ENCODE measurements around the gene FAM174C.

The FAM174C gene

DNA sequence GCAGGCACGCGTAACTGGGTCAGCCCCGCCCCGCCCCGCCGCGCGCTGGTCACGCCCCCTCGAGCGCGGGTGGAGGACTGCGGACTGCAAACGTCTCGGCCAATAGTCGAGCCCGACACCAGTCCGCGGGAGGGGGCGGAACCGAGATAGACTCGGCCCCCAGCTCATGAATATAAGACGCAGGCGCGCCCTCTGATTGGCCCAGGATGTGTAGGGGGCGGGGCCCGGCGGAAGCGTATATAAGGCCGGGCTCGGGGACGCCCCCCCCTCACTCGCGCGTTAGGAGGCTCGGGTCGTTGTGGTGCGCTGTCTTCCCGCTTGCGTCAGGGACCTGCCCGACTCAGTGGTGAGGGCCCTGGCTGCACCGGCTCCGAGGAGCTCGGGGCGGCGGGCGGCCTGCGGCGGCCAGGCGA, 6.3 kb upstream of the FAM174C start, which contains the start of gene CIRBP:
TSS of gene CIRBP (plus strand) at position 268 of the 413 bp plus-strand sequence. CDS start 1,602 bp downstream, outside the sequence.
- H3K27me3 Mint-ChIP-seq (ENCODE audit: low read depth), result peaks cover 5% of the 10 kb centered on the region
- no peaks in the 10 kb centered on the region for H3K9me3 Mint-ChIP-seq
- H3K36me3 Mint-ChIP-seq (ENCODE audit: low read depth), result peaks cover 39% of the 10 kb centered on the region
- peak within 1 kb of the TSS; percentile 90 to 94 (median 92) for H3K4me3 Mint-ChIP-seq
- TF ChIP-seq, protein P1, sequence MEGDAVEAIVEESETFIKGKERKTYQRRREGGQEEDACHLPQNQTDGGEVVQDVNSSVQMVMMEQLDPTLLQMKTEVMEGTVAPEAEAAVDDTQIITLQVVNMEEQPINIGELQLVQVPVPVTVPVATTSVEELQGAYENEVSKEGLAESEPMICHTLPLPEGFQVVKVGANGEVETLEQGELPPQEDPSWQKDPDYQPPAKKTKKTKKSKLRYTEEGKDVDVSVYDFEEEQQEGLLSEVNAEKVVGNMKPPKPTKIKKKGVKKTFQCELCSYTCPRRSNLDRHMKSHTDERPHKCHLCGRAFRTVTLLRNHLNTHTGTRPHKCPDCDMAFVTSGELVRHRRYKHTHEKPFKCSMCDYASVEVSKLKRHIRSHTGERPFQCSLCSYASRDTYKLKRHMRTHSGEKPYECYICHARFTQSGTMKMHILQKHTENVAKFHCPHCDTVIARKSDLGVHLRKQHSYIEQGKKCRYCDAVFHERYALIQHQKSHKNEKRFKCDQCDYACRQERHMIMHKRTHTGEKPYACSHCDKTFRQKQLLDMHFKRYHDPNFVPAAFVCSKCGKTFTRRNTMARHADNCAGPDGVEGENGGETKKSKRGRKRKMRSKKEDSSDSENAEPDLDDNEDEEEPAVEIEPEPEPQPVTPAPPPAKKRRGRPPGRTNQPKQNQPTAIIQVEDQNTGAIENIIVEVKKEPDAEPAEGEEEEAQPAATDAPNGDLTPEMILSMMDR (IDR thresholded peaks at IDR 0.05; ENCODE audit: unreplicated experiment in 3 of 3), result no peak
- peaks cover 80% of the 10 kb centered on the region for H3K4me1 Mint-ChIP-seq
- H3K27ac Mint-ChIP-seq, result peak within 1 kb of the TSS; percentile 83 to 98 (median 95)

DNA sequence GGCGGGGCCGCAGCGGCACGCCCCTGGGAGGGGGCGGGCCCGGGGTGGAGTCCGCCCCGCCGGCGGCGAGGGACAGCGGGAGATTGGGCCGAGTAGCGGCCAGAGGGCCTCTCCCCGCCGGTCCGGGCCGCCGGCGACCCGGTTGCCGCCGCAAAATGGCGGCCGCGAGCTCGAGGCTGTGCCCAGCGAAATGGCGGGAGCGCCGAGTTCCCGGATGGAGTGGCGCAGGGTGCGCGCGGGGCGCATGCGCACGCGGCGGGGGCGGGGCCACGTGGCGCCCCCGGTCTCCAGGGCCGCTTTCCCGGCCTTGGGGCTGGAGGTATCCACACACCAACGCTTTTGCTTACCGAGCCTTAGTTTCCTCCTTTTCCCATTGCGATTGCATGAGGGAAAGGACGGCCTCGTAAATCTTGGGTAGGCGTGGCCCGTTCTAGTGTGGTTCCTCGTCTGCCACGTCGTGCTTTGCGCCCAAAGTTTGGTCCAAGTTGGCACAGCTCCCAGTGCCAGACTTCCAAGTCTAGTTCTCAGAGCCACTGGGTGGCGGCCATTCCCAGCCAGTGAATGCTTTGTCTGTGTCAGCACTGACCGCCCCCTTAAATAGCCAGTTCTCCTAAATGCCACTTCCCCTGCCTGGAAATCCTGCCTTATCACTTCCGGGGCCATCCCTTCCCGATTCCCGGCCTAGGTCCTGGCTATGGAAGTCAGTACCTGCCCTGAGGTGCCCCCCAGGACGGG, 5.7 kb upstream of the FAM174C start:
- Mint-ChIP-seq H3K4me1 (peaks cover 75% of the 10 kb centered on the region), H3K9me3 (no peaks in the 10 kb centered on the region)

DNA sequence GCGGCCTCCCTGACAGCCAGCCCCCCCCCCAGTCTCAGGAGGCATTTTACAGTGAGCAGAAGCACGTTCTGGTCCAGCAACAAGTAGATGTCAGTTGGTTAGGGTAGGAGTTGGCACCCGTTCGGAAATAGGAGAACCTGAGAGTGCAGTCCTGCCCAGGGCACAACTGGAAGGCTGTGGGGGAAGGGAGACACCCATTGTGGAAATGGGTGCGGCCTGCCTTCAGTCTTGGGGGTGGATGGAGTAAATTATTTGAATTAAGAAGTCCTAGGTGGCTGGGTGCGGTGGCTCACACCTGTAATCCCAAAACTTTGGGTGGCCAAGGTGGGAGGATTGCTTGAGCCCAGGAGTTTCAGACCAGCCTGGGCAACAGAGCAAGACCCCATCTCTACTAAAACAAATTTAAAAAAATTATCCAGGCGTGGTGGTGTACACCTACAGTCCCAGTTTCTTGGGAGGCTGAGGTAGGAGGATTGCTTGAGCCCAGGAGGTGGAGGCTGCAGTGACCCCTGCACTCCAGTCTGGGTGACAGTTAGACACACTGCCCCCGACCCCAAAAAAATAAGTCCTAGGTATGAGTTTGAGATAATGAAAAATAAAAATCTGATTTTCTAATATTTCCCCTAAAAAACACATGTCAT, 5.0 kb upstream of the FAM174C start:
- Mint-ChIP-seq H3K9me3 (no peaks in the 10 kb centered on the region), H3K4me1 (peaks cover 68% of the 10 kb centered on the region), H3K27ac (peak overlapping the region; percentile 83 to 98 (median 94)), H3K36me3 (ENCODE audit: low read depth) (peaks cover 40% of the 10 kb centered on the region), H3K27me3 (ENCODE audit: low read depth) (peaks cover 5% of the 10 kb centered on the region), H3K4me3 (peak overlapping the region; percentile 90 to 94 (median 92))
- TF ChIP-seq, protein P1 (IDR thresholded peaks at IDR 0.05; ENCODE audit: unreplicated experiment in 3 of 3), result no peak

More for the DNA sequence above, 5.7 kb upstream of the FAM174C start:
- TF ChIP-seq, protein P1 (IDR thresholded peaks at IDR 0.05; ENCODE audit: unreplicated experiment in 3 of 3), result no peak
- Mint-ChIP-seq H3K4me3 (peak overlapping the region; percentile 90 to 94 (median 92)), H3K36me3 (ENCODE audit: low read depth) (peaks cover 40% of the 10 kb centered on the region), H3K27me3 (ENCODE audit: low read depth) (peaks cover 5% of the 10 kb centered on the region), H3K27ac (peak overlapping the region; percentile 83 to 98 (median 95))

DNA sequence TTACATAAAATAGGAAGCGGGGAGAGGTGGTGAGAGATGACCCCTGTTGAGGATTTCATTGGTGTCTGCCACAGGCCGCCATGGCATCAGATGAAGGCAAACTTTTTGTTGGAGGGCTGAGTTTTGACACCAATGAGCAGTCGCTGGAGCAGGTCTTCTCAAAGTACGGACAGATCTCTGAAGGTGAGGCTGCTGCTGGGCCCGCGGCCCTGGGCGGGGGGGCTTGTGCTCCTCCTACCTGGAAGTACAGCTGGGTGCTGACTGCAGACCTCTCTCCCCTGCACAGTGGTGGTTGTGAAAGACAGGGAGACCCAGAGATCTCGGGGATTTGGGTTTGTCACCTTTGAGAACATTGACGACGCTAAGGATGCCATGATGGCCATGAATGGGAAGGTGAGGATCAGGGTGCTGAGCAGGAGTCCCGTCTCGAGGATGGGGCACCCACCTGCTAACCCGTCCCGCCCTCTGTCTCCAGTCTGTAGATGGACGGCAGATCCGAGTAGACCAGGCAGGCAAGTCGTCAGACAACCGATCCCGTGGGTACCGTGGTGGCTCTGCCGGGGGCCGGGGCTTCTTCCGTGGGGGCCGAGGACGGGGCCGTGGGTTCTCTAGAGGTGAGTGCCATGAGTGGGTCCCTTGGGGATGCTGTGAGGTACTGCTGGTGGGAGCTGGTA, 4.3 kb upstream of the FAM174C start:
- TF ChIP-seq, protein P1 (IDR thresholded peaks at IDR 0.05; ENCODE audit: unreplicated experiment in 3 of 3), result no peak
- H3K27ac Mint-ChIP-seq, result peak overlapping the region; percentile 56 to 94 (median 83)

DNA sequence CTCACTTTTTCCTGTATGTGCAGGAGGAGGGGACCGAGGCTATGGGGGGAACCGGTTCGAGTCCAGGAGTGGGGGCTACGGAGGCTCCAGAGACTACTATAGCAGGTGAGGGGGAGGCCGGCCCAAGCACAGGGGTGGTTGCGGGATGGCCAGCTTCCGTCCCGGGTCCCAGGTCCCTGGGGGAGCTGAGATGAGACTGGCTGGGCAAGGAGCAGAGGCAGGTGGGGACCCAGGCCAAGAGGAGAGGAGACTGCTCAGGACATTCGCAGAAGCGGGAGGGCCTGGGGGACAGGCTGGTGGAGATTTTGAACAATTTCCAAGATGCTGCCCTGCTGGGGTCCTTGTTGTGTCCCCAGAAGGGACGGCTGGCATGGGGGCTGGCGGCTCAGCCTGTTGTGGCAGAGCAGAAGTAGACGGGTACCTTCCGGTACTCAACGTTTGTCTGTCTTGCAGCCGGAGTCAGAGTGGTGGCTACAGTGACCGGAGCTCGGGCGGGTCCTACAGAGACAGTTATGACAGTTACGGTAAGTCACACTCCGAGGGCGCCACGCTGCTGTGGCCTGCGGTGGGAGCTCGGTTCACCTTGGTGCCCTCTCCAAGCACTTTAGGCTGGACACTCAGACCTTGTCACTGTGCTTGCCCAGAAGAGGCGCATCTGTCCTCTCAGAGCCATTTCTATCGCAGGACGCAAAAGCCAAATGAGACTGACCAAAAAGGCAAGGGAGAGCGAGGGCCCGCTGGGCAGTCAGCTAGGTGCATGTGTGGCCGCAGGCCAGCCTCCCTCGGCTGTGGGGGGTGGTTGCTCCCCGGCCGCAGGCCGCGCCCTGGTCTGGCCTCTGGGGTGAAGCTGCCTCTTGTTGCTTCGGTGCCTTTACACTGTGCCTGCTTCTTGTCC, 3.6 kb upstream of the FAM174C start:
- no peaks in the 10 kb centered on the region for H3K9me3 Mint-ChIP-seq

More for the DNA sequence above, 4.3 kb upstream of the FAM174C start:
- H3K27me3 Mint-ChIP-seq (ENCODE audit: low read depth), result peaks cover 5% of the 10 kb centered on the region
- peaks cover 63% of the 10 kb centered on the region for H3K4me1 Mint-ChIP-seq
- no peaks in the 10 kb centered on the region for H3K9me3 Mint-ChIP-seq
- H3K4me3 Mint-ChIP-seq, result peak overlapping the region; percentile 90 to 94 (median 92)
- peaks cover 40% of the 10 kb centered on the region for H3K36me3 Mint-ChIP-seq (ENCODE audit: low read depth)

More for the DNA sequence above, 3.6 kb upstream of the FAM174C start:
- Mint-ChIP-seq H3K27ac (peak overlapping the region; percentile 70 to 83 (median 79)), H3K36me3 (ENCODE audit: low read depth) (peaks cover 40% of the 10 kb centered on the region), H3K4me1 (peaks cover 63% of the 10 kb centered on the region), H3K27me3 (ENCODE audit: low read depth) (peaks cover 5% of the 10 kb centered on the region), H3K4me3 (peak overlapping the region; percentile 90 to 94 (median 92))
- TF ChIP-seq, protein P1 (IDR thresholded peaks at IDR 0.05; ENCODE audit: unreplicated experiment in 3 of 3), result no peak
